GM19372 (cell line): ENCODE data around the gene ALKBH3.
A peak's percentile ranks its signal among the peaks of the same experiment; 100 is the strongest.

ENCODE experiments used
- ATAC-seq: cut with Tn5 transposase; IDR thresholded peaks from one replicate; pipeline ENCODE4 v1.9.1; 2021; ENCODE audit warnings: mild to moderate bottlenecking, low read depth, moderate library complexity; ENCODE audit not compliant: unreplicated experiment

The ALKBH3 gene

DNA sequence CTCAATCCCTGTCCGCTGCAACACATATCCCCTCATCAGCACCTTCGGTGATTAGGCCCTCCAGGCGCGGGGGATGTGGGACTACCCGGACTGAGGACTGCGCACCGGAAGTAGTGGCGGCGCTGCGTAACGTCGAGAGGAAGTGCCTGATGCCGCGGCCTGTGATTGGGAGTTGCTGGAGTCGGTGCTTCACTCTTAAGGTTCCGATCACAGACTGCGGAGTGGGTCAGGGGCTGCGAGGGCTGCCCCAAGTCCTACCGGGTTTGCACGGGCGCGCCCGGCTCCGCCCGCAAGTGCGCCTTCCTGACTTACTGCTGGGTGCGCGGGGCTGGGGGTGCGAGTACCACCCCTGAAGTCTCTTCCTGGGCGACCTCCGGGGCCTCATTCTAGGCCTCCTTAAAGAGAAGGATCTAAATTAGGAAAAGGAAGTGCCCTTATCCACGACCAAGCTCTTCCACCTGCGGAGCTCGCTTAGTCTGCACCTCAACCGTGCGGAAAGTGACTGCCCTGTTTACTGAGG, at the start of gene ALKBH3:
Gene ALKBH3 (plus strand): TSS at position 192 of the 520 bp plus-strand sequence. CDS start 1,822 bp downstream, outside the sequence.
- peak; percentile 98 for ATAC-seq

DNA sequence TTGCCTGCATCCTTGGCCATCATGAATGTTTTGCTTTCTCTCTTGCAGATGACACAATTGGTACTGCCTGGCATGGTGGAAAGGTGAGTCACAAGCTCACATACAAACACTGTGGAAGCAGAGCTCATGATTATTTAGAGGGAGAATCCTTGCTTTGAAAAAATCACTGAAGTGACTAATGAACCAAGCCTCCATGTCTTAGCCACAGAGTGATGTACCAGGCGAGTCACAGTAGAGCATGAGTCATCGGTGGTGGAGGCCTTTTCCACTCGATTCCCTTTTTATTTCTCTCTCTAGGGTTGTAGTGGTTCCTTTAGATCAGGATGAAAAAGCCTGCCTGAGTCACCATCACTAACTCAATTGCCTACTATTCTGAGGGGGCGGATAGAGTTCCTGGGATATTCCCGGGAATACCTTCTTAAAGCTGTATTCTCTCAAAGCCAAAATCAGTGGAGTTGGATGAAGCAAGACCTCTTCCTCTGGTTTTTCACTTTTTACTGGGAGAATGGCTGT, 49.6 kb upstream of the ALKBH3 start:
- ATAC-seq, result no peak

DNA sequence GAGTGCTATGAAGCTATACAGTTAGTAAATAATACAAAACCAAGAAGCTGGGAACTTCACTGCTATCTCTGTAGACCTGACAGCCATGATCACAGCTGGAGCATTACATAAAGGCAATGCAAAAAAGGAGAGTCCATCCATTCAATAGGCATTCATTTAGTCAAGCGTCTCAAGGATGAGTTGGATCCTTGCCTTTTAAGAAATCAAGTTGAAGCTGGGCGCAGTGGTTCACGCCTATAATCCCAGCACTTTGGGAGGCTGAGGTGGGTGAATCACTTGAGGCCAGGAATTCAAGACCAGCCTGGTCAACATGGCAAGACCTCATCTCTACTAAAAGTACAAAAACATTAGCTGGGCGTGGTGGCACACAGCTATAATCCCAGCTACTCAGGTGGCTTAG, 48.1 kb upstream of the ALKBH3 start:
- ATAC-seq, result no peak

DNA sequence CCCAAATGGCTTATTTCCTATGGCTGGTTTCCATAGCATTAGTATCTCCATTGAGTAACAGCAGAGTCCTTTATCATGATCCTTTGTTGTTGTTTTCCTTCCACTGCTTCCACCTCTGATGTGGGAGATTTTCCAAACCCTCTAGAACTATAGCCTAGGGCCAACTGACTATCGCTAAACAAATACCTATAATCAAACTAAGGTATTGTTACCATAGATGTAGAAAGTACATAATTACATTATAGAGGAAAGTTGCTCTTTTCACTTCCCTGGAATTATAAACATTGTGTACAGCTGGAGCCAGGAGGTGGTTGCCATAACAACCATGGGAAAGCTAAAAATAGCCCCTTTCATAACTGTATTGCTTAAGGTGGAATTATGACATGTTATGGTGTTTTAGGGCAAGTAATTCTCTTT, 47.0 kb upstream of the ALKBH3 start:
- no peak for ATAC-seq

DNA sequence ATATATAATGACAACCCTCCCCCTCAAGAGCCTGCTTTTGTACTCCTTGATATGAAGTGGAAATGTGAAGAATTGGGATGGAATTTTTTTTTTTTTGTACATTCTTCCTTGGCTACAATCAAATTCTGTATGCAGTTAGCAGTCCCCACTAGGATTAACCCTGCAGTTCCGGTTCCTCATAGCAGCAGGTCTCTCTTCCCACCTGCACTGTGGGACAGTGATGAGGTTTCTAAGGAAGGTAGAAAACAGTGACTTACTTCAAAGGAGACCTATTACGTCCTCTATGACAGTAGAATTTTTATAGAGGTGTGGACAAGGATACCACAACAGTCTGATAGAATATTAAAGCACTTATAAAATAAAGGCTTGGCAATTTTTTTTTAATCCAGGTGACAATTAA, 46.3 kb upstream of the ALKBH3 start:
- no peak for ATAC-seq

DNA sequence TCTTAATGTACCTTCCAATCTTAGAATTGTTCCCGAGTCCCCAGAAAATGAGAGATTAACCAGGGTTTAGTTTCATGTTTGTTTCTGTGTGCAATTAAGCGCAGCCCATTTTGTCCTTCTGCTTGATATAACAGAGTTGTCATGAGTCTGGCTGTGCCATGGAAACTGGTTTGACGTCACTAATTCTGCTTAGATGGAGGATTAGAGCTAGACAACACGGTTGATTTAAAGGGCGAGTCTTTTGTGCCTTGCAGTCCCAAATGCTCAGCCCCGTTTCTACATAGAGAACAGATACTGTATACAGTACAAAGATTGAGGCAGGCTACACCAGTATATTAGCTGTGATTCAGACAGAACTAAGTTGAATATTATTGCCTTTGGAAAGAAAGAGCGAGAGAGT, 45.5 kb upstream of the ALKBH3 start:
- ATAC-seq, result no peak

DNA sequence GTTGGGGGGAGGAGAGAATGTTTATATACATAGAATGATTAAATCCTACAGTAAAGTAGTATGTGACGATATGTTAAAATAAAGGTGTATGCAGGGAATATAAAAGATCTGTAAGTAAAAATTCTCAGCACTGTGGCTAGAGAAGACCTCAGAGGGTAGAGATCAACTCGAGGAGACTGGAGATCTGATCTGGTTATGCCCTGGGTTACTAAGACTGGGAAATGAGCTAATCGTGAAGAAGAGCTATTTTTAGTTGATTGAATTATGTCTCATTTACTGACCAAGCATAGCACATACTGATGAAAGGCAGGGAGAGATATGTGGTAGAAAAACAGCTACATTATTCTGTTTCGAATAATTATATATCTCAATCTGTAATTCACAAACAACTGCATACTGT, 42.8 kb upstream of the ALKBH3 start:
- no peak for ATAC-seq

DNA sequence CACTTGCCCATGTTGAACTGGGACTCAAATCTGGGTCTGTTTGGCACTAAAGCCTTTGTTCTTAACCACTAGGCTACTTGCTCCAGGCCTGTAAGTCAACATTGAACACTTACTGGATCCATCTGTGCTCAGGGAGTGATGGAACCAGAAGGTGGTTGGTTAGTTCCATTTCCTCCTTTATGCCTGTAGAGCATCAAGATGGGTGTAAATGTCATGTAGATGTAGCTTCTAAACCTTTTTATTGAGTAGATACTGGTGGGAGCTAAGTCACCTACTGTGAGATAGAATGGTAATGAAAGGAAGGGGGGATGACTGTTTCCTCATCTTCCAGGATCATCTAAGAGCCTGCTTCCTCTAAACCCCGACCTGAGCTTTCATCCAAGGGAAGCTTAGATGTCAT, 38.6 kb upstream of the ALKBH3 start:
- no peak for ATAC-seq

DNA sequence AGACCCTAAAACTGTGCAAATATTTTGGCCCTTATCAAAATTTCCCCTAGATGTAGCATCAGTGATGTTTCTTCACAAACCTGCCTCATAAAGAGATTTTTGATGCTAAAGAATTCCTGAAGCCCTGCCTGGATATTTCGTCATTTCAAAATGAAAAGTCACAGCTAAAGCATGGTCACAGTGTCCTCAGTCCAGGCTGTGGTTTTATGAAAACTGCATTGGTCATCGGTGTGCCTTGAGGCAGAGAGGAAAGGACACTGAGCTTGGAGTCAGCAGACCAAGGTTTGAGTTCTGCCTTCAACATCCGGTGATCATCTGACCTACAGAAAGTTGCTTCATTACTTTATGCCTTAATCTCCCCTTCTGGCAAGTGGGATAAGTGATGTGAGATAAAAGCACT, 34.8 kb upstream of the ALKBH3 start:
- no peak for ATAC-seq

DNA sequence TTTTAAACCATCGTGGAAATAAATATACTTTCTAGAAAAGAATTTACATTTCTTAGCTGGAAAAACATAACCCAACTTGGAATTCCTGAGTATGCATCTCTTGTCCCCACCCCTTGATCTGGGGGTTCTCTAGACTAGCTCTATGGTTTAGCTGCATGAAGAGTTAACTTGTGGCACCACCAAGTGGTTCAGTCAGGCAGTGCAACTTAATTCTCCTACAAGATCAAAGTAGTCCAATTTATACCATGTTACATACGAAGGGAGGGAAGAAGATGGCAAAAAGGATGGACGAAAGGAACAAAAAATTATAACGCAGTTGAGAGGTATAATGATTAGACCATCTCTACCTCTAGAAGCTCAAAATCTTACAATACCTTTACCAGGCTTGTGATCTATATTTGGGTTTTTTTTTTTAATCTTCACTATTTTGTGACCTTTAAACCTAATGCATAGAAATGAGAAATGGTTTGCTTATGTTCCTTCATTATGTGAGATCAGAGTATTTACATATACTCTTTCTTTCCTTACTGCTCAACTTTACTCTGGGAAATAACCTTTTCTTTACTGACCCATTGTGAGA, 28.5 kb upstream of the ALKBH3 start:
- ATAC-seq, result no peak

DNA sequence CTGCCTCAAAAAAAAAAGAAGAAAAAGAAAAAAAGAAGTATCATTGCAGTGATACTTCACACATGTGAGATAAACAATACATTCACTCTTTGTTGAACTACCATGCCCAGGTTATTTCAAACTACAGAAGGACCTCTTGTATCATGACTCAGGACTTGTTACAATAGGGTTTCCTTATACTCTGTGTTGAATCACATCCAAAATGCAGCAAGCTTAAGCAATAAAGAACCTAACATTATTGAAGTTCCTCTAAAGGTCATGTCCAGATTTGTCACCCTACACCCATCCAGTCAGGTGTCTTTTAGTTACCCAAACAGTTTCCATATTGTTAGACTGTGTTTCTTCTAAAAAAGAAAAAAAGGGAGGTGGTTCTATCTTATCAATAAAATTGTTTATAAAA, 26.9 kb upstream of the ALKBH3 start:
- no peak for ATAC-seq

DNA sequence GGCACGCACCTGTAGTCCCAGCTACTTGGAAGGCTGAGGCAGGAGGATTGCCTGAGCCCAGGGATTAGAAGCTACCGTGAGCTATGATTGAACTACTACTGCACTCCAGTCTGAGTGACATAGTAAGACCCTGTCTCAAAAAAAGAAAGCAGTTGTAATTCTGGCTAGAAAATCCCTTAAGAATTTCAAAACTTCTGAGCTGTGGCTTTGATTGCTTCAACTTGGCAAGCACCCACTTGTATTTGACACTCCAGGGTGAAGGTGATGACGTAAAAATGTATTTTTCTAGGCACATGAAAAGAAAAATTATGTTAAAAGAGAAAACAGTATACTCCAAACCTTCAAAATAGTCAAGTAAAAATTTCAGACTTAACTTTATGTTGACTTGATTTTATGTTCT, 23.6 kb upstream of the ALKBH3 start:
- ATAC-seq, result no peak

DNA sequence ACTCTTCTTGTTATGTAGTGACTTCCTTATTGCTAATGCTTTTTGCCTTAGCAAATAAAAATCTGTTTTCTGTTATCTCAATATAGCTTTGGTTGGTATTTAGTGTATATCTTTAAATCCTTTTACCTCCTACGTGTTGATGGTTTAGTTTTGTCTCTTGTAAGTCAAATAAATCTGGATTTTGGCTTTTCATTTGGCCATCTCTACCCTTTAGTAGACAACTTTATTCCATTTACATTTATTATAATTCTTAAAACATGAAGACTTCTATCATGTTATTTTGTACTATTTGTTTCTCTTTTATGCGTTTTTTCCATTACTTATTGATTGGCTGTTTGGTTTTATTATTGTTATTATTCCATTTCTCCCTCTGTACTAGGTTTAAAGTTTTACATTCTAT, 19.5 kb upstream of the ALKBH3 start:
- no peak for ATAC-seq

DNA sequence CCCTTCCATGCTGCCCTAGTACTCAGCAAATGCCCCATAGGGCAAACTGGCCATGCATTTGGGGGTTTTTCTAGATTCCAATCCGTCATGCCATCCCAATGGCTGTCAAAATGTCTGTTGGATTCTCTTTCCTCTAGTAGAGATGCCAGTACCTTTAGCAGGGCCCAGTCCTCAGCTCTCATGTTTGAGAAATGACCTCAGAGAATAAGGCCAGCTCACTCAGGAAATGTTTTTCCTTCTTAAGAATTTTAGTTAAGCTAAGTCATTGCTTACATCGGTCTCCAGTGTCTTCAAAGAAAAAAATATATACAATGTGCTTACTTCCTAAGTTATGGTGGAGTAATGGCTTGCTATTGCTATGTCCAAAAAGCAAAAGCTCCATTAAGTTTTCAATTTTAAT, 14.1 kb upstream of the ALKBH3 start:
- ATAC-seq, result no peak

DNA sequence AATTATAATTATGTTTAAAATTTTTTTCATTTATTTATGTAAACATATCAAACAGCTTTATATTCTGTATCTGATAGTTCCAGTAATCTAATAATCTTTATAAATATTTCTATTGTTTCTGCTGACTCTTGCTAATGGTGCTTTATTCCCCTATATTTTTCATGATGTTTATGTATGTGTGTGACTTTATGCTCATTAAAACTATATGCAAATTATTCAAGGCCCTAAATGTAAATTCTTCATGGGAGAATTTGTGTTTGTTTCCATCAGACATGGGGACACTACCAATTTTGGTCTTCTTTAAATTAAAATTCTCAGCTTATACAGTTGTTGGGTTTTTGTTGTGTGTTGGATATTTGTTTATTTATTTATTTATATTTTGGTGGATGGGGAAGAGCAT, 13.7 kb upstream of the ALKBH3 start:
- ATAC-seq, result no peak

DNA sequence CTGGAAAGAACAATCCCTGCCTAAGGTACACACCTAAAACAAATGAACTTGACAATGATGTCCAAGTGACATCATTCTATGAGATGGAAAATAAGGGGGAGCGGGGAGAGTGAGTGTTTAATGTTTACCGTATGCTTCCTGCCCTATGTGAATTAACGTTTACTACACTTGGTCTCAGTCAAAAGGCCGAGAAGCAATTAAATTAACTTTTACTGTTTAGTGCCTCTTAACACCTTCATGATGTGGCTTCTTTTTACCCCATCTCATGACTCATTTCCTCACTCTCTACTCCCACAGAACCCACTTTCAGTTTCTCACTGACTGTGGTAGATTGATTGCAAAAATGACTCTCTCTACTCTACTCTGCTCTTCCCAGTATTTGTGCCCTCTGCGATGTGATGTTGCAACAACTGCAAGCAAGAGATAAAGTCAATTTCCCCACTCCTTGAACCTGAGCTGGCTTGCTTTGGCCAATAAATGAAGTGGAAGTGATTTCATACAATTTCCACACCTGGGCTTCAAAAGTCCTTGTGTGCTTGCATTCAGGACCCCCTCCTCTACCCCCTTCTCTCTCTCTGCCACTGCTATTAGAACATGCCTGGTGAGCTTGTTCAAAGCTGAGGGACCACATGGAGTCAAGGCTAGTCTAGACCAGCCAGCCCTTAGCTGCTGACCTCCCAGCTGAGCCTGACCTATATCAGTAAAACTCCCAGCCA, 11.6 kb upstream of the ALKBH3 start:
- ATAC-seq, result peak; percentile 99

DNA sequence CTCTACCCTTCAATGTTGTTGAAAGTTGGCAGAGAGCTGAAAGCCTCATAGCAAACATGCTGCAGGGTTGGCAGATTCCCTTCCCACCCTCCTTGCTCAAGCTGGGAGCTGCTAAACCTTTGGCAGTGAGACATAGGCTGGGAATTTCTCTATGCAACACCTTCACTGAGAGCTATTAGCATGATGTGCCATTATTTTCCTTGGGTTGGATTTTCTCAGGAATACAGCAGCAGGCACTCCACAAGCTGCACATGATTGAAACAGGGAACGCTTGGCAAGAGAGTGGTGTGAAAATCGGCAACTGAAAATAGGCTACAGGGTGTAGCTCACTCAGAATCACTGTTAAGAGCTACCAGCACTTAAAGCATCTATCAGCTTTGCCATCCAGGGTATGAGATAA, 9.6 kb upstream of the ALKBH3 start:
- no peak for ATAC-seq

DNA sequence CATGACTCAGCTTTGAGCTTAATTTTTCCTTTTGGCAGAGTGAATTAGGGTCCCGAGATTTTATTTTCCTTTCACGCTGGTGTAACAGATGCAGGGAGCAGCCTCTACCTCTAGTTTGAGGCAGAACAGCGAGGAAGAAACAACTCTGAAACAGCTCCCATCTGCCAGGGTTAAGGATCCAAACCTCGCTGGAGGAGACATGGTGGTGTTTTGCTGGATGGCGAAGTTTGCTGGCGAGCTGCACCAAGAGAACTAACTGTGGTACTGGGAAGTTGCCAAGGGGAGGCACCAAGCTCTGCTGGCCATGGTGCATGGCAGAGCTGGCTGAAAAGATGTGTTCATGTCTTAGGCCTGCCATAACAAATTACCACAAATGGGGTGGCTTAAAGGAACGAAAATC, 7.6 kb upstream of the ALKBH3 start:
- ATAC-seq, result no peak

DNA sequence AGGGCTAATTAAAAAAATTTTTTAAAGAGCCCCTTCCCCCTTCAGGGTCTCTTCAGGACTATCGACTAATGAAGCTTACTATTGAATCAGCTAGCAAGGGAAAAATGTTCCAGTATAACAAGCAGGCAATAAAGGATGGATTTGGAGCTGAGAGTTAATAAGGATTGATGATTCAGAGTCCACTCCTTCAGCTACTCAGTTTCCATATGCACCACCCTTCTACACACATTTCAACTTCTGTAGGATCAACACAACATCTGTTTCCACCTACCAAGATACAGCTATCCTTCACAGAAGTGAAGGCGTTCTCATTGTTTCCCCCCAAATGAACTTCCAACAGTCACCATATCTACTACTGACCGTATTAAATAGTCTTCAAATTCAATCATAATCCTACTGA, 6.6 kb upstream of the ALKBH3 start:
- ATAC-seq, result no peak

DNA sequence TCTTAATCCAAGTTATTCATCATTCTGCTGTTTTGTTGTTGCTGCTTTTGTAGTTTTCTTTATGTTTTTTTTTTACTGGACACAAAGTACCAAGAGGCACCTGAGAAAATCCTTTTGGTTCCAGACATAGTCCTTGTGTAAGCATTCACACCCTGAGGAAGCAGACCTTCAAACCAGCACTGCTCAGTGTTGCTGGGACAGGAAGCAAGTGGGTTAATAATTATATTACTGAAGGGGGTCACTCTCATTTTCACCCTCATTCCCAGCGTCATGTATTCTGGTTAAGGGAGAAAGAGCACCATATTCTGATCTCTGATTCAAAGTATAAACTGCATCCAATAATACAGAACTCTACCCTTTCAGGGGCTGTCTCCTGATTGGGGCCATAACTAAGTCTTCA, 5.9 kb upstream of the ALKBH3 start:
- no peak for ATAC-seq

DNA sequence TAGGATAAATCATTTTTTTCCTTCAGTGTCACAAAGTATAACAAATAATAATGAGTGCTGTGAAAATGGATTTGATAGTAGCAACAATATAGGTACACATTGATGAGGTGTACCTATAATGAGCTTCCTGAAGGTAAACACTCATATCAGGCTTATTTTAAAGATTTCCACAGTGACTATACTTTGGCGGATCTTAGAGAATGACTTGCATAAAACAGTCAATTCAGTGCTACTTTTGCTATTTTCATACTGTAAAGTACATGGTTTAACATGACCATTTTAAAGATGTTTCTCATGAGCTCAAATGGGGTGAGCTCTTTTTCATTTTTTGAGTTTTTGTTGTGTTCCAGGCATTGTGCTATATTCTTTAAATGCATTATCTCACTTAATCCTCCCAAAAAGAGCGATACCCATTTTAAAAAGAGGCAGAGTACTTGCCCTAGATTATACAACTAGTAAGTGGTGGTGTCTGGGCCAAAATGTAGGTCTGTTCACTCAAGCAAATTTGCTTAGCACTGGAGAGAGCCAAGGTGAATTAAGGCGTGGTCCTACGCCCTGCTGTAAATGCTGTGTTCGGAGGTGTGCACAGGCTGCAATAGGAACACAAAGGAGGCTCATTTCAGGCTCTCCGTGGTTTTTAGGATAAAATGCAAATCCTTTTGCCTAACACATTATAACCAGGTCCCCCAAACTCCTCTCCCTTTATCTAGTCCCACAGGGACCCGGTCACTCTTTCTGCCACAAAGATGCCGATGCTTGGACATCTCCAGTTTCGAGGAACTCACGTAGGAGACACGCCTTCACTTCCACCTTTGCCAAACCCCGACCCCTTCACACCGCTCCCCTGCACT, 617 bp upstream of the ALKBH3 start:
- ATAC-seq, result no peak
